ENCODE data around the gene LSM2. TPM values are rescaled to one million over a fixed set of nuclear protein-coding genes. Genes with fewer than 3 reads are reported as not detected.
"Not testable (repeated sequence)": the region's sequence is repeated elsewhere in the genome, so short reads cannot be mapped to it uniquely, and the experiment has no call there.

LSM2 gene
- total RNA-seq, 2 donors from 2014 or later: 33.0 to 33.5 TPM

- intact Hi-C loops (cut with DNase I, micrococcal nuclease): loop anchor here in 1 of 2 donors (5.0 kb wide), 1 partner anchor 94 kb away; the partner anchor contains the start of gene CLIC1
- DNase-seq: no peak
- no peak for ATAC-seq
Measured at GRCh38 chr6:31830886-31831335, 24.1 kb upstream of the LSM2 start.

GRCh38 chr6:31829633-31830283 lies 23.0 kb upstream of the LSM2 start:
- ATAC-seq (no peak), DNase-seq (no peak)
- intact Hi-C loops (cut with DNase I, micrococcal nuclease): loop anchor here in 1 of 2 donors (5.0 kb wide), 1 partner anchor 92 kb away; the partner anchor contains the start of gene CLIC1

GRCh38 chr6:31827286-31828079 lies 20.7 kb upstream of the LSM2 start, which contains the start of gene HSPA1B:
Gene HSPA1B, plus strand, starts transcription at chr6:31827738. Its CDS starts 213 bp downstream, at chr6:31827951.
- intact Hi-C loops (cut with DNase I, micrococcal nuclease): no loop called here
- DNase-seq (peak; percentile 98 to 99), ATAC-seq (peak; percentile 77)

DNA sequence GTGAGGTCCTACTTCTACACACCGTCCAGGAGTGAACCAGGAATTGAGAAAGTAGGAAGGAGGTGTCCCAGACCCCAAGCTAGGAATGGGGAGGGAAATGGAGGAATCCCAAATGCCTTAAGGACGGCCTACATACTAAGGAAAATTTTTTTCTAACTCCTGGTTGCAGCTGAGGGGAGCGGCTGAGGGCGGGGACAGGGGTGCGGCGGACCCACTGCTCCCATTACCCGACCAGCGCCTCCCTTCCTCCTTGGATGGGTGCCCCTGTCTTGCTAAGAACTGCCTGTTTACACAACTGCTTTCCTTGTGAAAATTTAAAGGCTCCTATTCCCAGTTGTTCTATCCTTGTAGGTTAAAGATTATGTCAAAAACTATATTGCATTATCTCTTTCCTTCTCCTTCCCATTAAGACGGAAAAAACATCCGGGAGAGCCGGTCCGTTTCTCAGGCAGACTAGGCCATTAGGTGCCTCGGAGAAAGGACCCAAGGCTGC lies 20.1 kb upstream of the LSM2 start:
- ATAC-seq: peak; percentile 58
- intact Hi-C loops (cut with DNase I, micrococcal nuclease): no loop called here
- peak; percentile 88 to 94 for DNase-seq

DNA sequence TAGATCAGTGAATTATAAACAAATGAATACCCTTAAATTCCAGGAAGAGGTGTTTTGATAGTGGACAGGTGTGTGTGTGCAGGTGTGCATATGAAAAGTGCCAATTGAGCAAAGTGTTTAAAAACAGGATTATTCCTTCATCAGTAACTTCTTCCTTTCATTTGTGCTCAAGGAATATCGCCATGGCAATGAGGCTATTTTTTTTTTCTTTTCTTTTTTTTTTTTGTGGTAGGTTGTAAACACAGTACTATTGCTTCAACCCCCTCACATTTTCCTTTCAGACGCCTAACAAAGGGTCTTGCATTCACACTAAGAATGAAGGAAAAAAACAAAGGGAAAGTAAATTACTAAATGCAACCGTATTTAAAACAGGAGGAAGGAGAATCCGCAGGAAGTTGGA lies 18.8 kb upstream of the LSM2 start:
- intact Hi-C loops (cut with DNase I, micrococcal nuclease): no loop called here
- DNase-seq (no peak), ATAC-seq (no peak)

GRCh38 chr6:31823592-31824196 lies 16.9 kb upstream of the LSM2 start:
- DNase-seq; ATAC-seq; intact Hi-C loops (cut with DNase I, micrococcal nuclease): not testable (repeated sequence)

DNA sequence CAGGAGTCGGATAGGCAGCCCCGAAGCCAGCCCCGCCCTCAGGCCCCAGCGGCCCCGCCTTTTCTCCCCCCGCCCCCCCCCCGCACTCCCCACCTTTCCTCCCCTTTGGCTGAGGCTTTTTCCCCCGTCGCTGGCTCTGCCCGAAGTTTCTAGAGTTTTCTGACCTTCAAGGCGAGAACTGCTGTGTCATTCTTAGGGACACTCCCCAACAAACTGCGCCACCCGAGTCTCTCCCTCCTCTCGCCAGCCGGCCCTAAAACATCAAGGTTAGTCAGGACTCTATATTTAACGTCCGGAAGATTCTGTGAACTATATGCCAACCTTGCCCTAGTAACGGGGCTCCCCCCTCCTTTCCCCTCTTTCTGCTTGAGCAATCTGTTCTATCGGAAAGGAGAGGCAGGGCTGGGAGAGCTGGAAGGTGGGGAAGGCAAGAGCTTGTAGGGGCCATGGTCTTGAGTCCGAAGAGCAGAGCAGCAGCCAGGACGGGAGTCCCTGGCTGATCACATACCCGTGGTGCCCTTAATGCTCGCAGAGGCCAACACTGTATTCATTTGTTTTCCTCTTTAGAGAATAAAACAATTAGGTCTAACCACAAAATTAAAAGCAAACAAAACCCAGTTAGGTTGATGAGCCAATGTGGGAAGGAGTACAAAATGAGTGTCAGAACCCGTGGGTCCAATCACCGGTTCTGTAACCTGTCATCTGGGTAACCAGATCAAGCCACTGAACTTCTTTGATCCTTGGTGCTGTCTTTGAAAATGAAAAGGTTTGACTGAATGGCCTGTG lies 15.5 kb upstream of the LSM2 start:
- intact Hi-C loops (cut with DNase I, micrococcal nuclease): no loop called here
- ATAC-seq: peak; percentile 63

GRCh38 chr6:31821301-31822035 lies 14.7 kb upstream of the LSM2 start:
- DNase-seq (peak; percentile 89 to 96), ATAC-seq (peak; percentile 63)
- intact Hi-C loops (cut with DNase I, micrococcal nuclease): no loop called here

More for the DNA sequence above, 15.5 kb upstream of the LSM2 start:
- DNase-seq: peak; percentile 83 to 93

- DNase-seq; ATAC-seq; intact Hi-C loops (cut with DNase I, micrococcal nuclease): not testable (repeated sequence)
Measured at GRCh38 chr6:31820399-31820798, 13.6 kb upstream of the LSM2 start.

- no peak for DNase-seq
- ATAC-seq: peak; percentile 24
- intact Hi-C loops (cut with DNase I, micrococcal nuclease): no loop called here
Measured at GRCh38 chr6:31819871-31820299, 13.1 kb upstream of the LSM2 start.

- intact Hi-C loops (cut with DNase I, micrococcal nuclease); ATAC-seq; DNase-seq: not testable (repeated sequence)
Measured at GRCh38 chr6:31817929-31818511, 11.3 kb upstream of the LSM2 start.

GRCh38 chr6:31817133-31817928 lies 10.6 kb upstream of the LSM2 start:
- DNase-seq; intact Hi-C loops (cut with DNase I, micrococcal nuclease); ATAC-seq: not testable (repeated sequence)

DNA sequence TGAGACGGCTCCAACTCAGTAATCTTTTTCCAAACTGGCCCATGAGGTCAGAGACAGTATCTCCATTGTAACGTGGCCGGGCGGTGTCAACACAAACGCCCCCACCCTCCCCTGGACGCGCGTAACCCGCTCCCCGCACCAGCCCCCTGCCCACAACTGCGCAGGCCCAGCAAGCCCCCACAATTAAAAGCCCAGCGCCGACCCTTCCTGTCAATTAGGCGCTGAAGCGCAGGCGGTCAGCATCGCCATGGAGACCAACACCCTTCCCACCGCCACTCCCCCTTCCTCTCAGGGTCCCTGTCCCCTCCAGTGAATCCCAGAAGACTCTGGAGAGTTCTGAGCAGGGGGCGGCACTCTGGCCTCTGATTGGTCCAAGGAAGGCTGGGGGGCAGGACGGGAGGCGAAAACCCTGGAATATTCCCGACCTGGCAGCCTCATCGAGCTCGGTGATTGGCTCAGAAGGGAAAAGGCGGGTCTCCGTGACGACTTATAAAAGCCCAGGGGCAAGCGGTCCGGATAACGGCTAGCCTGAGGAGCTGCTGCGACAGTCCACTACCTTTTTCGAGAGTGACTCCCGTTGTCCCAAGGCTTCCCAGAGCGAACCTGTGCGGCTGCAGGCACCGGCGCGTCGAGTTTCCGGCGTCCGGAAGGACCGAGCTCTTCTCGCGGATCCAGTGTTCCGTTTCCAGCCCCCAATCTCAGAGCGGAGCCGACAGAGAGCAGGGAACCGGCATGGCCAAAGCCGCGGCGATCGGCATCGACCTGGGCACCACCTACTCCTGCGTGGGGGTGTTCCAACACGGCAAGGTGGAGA lies 8.5 kb upstream of the LSM2 start, which contains the start of the genes HSPA1A and HSPA1L:
HSPA1A (plus strand) TSS at position 519 of the 814 bp plus-strand sequence; CDS start at position 733, 214 bp downstream.
HSPA1L (minus strand) TSS at position 259 of the 814 bp plus-strand sequence. CDS start 3,311 bp downstream, outside the sequence.
- intact Hi-C loops (cut with DNase I, micrococcal nuclease): no loop called here
- ATAC-seq (peak; percentile 77), DNase-seq (peak; percentile 93 to 98)

- intact Hi-C loops (cut with DNase I, micrococcal nuclease): no loop called here
- peak; percentile 83 for ATAC-seq
- DNase-seq: peak; percentile 92 to 99
Measured at GRCh38 chr6:31814677-31815024, 7.9 kb upstream of the LSM2 start.

- intact Hi-C loops (cut with DNase I, micrococcal nuclease): no loop called here
- DNase-seq (no peak), ATAC-seq (no peak)
Measured at GRCh38 chr6:31813465-31813849, 6.7 kb upstream of the LSM2 start.

DNA sequence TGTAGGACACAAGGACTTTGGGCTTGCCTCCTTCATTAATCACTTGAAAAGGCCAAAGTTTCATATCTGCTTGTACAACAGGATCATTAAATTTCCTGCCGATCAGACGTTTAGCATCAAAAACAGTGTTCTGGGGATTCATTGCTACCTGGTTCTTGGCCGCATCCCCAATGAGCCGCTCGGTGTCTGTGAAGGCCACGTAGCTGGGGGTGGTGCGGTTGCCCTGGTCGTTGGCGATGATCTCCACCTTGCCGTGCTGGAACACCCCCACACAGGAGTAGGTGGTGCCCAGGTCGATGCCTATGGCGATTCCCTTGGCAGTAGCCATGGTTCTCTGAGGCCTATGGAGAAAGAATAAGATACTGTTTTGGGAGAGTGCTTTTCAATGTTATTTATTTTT lies 4.9 kb upstream of the LSM2 start:
- intact Hi-C loops (cut with DNase I, micrococcal nuclease): no loop called here
- ATAC-seq (no peak), DNase-seq (no peak)
